NCI-H1092 (cell line): ENCODE results near the gene HK2.

Experiments used
- DNase-seq: peaks from one replicate; lab custom pipeline; 2025; lab: John Stamatoyannopoulos, UW

HK2 gene

GRCh38 chr2:74937221-74937880 lies 103.4 kb downstream of the HK2 start:
- DNase-seq, result no peak

- no peak for DNase-seq
Measured at GRCh38 chr2:74938264-74938663, 104.3 kb downstream of the HK2 start.

GRCh38 chr2:74939919-74940812 lies 106.2 kb downstream of the HK2 start:
- no peak for DNase-seq

- DNase-seq, result no peak
Measured at GRCh38 chr2:74941284-74941683, 107.4 kb downstream of the HK2 start.

GRCh38 chr2:74942263-74942662 lies 108.3 kb downstream of the HK2 start:
- no peak for DNase-seq
